Omental fat pad (tissue), 4 donors: ENCODE results near the gene LATS1. TPM values are rescaled to one million over a fixed set of nuclear protein-coding genes. Genes with fewer than 3 reads are reported as not detected.

Experiments
- ATAC-seq: fragments of 150-250 bp; one replicate; pipeline ENCODE4 v1.9.1; 2016; ENCODE audit warnings: mild to moderate bottlenecking, moderate library complexity; ENCODE audit not compliant: low FRiP score
- DNase-seq: peaks from one replicate; pipeline ENCODE4 v3.0.0-alpha.2; 2019; ENCODE audit warnings: low spot score
- total RNA-seq, 4 donors: library from RNA; depleted of rRNA; stranded (reverse); fragments of >200 nt; gene quantifications; one replicate each; pipeline ENCODE4 v1.1.0, GENCODE V29; 2016
- TF ChIP-seq, protein P1 (sequence below), 3 donors: fragments of 450-650 bp; IDR thresholded peaks; one replicate each; pipeline ENCODE4 v1.5.1; 2016 to 2017; ENCODE audit warnings: antibody characterized with exemption in 3 of 3, mild to moderate bottlenecking in 3 of 3, moderate library complexity in 2 of 3

LATS1 gene
- total RNA-seq, 4 donors from 2014 or later, result 18.8 to 39.2 (median 26.3) TPM

DNA sequence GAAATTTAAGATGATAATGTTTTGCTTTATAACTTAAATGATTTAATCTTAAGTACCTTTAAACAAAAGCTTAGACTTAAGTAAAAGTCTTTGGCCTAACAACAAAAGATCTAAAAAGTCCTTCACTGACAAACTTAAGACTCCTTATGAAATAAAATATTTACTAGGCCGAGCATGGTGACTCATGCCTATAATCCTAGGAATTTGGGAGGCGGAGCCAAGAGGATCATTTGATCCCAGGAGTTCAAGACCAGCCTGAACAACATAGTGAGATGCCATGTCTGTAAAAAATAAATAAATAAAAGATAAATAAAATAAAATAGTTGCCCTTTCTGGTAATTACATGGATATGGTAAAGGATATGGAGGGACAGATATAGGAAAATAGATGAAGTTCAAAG lies 81.8 kb downstream of the LATS1 start:
- ATAC-seq (no peak), DNase-seq (no peak)
- TF ChIP-seq, protein P1, sequence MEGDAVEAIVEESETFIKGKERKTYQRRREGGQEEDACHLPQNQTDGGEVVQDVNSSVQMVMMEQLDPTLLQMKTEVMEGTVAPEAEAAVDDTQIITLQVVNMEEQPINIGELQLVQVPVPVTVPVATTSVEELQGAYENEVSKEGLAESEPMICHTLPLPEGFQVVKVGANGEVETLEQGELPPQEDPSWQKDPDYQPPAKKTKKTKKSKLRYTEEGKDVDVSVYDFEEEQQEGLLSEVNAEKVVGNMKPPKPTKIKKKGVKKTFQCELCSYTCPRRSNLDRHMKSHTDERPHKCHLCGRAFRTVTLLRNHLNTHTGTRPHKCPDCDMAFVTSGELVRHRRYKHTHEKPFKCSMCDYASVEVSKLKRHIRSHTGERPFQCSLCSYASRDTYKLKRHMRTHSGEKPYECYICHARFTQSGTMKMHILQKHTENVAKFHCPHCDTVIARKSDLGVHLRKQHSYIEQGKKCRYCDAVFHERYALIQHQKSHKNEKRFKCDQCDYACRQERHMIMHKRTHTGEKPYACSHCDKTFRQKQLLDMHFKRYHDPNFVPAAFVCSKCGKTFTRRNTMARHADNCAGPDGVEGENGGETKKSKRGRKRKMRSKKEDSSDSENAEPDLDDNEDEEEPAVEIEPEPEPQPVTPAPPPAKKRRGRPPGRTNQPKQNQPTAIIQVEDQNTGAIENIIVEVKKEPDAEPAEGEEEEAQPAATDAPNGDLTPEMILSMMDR (IDR thresholded peaks at IDR 0.05), result no peak

DNA sequence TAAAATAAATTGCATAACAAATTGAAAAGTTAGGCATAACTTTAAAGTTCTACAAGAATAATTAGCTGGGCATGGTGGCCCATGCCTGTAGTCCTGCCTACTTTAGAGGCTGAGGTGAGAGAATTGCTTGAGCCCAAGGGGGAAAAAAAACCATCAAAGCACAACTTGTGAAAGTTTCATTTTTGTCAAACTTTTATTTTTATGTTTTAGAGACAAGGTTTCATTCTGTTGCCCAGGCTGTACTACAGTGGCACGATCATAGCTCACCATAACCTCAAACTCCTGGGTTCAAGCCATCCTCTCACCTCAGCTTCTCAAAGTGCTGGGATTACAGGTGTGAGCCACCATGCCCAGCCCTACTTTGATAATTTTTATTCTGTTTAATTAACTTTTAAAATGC lies 83.6 kb downstream of the LATS1 start:
- ATAC-seq (no peak), DNase-seq (no peak)
- TF ChIP-seq, protein P1 (IDR thresholded peaks at IDR 0.05), result no peak

DNA sequence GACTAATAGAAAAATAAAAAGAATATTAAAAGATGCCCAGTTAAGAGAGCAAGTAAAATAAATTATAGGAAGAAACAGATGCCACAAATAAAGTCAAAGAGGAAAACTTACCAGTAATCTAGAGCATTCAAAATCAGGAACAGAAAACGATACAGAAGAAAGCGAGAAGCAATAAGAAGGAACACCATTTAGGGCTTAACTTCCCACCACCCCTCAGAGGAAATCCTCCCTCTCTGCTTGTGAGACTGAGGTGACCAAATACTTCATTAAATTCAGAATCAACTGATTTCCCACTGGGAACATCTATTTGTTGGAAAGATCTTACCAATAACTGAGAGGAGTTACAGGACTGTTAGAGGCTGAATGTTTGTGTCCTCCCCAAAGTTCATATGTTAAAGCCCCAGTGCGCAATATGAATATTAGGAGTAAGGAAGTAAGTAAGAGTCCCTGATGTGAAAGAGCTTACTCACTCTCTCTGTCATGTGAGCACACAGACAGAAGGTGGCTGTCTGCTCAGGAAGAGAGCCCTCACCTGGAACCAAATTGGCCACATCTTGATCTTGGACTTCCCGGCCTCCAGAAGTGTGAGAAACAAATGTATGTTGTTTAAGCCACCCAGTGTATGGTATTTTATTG lies 88.9 kb downstream of the LATS1 start:
- TF ChIP-seq, protein P1 (IDR thresholded peaks at IDR 0.05), result no peak
- DNase-seq, result no peak
- ATAC-seq, result no peak

DNA sequence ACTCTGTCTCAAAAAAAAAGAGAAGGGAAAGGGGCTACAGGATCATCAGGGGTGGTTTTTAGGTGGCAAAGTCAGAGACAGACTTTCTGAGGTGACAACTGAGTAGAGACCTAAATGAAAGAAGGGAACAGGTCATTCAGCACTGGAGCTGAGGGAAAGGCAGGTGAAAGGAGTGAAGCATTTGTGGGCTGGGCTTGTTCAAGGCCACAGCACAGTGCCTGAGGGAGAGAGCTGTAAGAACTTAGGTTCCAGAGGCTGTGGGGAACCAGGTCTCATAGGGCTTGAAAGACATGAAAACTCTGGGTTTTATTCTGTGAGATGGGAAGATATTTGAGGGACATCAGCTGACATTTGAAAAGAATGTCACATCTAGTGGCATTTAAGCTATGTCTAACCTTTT lies 90.2 kb downstream of the LATS1 start:
- DNase-seq (no peak), ATAC-seq (no peak)
- TF ChIP-seq, protein P1 (IDR thresholded peaks at IDR 0.05), result no peak

DNA sequence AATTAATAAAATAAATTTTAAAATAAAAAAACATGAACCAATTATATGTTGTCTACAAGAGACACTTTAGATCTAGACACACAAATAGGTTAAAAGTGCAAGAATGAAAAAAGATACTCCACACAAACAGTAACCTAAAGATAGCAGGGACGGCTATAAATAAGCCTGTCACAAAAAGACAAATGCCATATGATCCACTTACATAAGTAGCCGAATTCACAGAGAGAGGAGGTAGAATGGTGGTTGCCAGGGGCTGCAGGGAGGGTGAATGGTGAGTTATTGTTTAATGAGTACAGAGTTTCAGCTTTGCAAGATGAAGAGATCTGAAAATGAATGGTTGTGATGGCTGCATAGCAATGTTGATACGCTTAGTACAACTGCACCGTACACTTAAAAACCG lies 102.1 kb downstream of the LATS1 start:
- ATAC-seq, result no peak
- TF ChIP-seq, protein P1 (IDR thresholded peaks at IDR 0.05), result no peak

DNA sequence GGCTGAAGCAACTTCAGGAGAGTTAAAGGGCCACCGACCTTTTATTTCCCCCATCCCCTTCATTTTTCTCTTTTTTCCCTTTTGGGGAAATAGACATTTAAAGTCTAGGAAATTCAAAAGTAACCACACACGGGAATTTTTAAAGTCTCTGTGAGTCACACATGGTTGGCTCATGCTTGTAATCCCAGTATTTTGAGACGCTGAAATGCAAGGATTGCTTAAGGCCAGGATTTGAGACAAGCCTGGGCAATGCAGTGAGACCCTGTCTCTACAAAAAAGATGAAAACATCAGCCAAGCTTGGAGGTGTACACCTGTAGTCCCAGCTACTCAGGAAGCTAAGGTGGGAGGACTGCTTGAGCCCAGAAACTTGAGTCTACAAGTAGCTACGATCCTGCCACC lies 103.6 kb downstream of the LATS1 start:
- no peak for DNase-seq

More for the DNA sequence above, 102.1 kb downstream of the LATS1 start:
- DNase-seq, result no peak

More for the DNA sequence above, 103.6 kb downstream of the LATS1 start:
- TF ChIP-seq, protein P1 (IDR thresholded peaks at IDR 0.05), result no peak
- no peak for ATAC-seq
